HG02623 (cell line): ENCODE results near the gene TRIO.

ENCODE experiments used
- ATAC-seq: cut with Tn5 transposase; IDR thresholded peaks from one replicate; pipeline ENCODE4 v1.9.1; 2021; ENCODE audit warnings: moderate library complexity; ENCODE audit not compliant: unreplicated experiment

Gene TRIO

GRCh38 chr5:14260637-14261036 lies 117.5 kb downstream of the TRIO start:
- ATAC-seq: no peak

- no peak for ATAC-seq
These were observed 118.1 kb downstream of the TRIO start for GRCh38 chr5:14261235-14261634.

- no peak for ATAC-seq
These were observed 118.9 kb downstream of the TRIO start for GRCh38 chr5:14261856-14262611.

GRCh38 chr5:14263113-14263512 lies 120.0 kb downstream of the TRIO start:
- no peak for ATAC-seq

- no peak for ATAC-seq
These were observed 120.6 kb downstream of the TRIO start for GRCh38 chr5:14263699-14264098.

- peak; percentile 87 for ATAC-seq
These were observed 121.6 kb downstream of the TRIO start for GRCh38 chr5:14264605-14265316.

GRCh38 chr5:14265570-14265969 lies 122.4 kb downstream of the TRIO start:
- no peak for ATAC-seq

GRCh38 chr5:14266171-14266570 lies 123.0 kb downstream of the TRIO start:
- no peak for ATAC-seq

- ATAC-seq: no peak
These were observed 123.5 kb downstream of the TRIO start for GRCh38 chr5:14266686-14267085.

GRCh38 chr5:14267166-14267838 lies 124.2 kb downstream of the TRIO start:
- ATAC-seq: no peak

GRCh38 chr5:14267991-14268708 lies 125.0 kb downstream of the TRIO start:
- no peak for ATAC-seq

- ATAC-seq: no peak
These were observed 125.6 kb downstream of the TRIO start for GRCh38 chr5:14268738-14269137.

- no peak for ATAC-seq
These were observed 126.3 kb downstream of the TRIO start for GRCh38 chr5:14269395-14269794.

- peak; percentile 42 for ATAC-seq
These were observed 127.1 kb downstream of the TRIO start for GRCh38 chr5:14270209-14270702.

GRCh38 chr5:14272548-14273205 lies 129.5 kb downstream of the TRIO start:
- no peak for ATAC-seq

- ATAC-seq: no peak
These were observed 130.1 kb downstream of the TRIO start for GRCh38 chr5:14273207-14273767.

- no peak for ATAC-seq
These were observed 133.2 kb downstream of the TRIO start for GRCh38 chr5:14276380-14276779.

- ATAC-seq: no peak
These were observed 134.5 kb downstream of the TRIO start for GRCh38 chr5:14277385-14278320.

GRCh38 chr5:14280294-14280854 lies 137.2 kb downstream of the TRIO start:
- ATAC-seq: no peak
